COR-L47 (cell line): ENCODE measurements around the gene MTHFR.
"Not testable (repeated sequence)": the region's sequence is repeated elsewhere in the genome, so short reads cannot be mapped to it uniquely, and the experiment has no call there.

Experiments
- DNase-seq: peaks from one replicate; lab custom pipeline; 2025; lab: John Stamatoyannopoulos, UW

MTHFR gene

DNA sequence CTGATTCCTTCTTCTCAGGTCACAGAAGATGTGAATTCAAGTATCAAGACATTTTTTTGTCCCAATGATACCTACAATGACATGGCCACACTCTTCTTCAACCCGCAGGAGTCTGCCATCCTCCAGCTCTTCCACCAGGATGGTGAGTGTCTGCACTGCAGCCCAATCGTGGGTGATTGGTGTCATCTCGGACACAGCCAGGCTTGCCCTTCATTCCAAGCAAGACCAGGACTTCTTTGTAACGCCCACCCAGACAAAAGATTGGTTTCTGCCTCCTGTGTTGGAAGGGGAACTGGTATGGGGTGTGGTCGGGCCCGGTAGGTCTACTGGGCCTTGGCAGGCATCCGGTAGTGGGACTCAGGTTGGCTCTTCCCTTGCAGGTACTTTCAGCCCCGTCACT, 27.7 kb upstream of the MTHFR start:
- no peak for DNase-seq

DNA sequence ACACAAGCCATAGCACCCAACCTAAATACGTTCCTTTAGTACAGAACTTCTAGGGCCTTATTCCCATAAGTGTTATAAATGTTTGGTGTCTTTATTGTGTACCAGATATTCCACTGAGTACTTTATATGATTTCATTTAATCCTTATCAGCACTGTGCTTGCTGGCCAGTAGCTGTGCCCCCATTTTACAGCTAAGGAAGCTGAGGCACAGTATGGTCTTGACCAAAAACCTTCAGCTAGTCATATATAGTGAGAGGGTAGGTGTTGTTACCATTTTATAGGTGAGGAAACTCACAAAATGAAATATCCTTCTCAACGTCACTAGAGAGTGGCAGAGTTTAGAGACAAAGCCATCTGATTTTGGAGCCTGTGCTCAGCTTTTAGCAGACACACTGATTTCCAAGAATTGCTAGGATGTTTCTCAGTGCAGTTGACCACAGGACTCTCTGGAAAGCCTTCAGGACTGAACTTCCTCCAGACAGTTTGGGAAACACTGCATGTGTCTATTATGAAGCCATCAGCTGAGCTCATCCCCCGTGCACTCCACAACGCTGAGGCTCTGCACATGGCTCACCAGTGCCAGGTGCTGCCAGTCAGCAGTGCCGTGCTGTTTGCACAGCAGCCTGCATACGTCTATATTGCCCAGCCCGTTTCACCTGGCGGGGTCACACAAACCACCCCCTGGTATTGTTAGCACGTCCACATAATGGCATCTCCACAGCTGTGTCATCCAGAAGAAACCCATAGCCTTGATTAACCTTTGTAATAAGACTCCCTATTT, 26.4 kb upstream of the MTHFR start:
- DNase-seq, result peak; percentile 89

DNA sequence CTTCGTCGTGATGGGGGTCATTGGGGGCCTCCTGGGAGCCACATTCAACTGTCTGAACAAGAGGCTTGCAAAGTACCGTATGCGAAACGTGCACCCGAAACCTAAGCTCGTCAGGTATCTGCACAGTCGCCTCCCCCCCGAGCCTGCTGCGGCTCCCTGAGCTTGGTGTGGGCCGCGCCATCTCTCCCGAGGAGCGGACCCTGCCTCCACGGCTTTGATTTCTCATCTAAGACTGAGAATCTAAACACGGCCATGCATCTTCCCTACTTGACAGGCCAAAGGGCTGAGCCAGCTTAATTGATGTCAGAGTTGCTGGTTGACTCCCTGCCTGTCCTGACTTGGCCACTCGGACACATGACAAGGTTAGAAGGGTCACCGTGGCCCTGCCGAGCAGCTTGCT, 22.7 kb upstream of the MTHFR start:
- DNase-seq, result no peak

DNA sequence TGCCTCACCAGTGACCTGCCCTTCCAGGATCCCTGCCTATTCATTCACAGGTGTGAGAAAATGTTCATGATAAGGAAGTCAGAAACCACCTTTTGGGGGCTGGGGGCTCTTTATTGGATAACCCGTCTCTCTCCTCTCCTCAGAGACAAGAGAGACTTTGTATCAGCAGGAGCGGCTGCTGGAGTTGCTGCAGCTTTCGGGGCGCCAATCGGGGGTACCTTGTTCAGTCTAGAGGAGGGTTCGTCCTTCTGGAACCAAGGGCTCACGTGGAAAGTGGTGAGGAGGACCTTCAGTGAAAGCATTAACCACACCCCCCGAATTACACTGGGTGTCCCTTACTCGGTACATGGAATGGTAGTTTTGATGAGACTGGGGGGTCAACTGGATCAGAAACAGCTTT, 21.2 kb upstream of the MTHFR start:
- no peak for DNase-seq

DNA sequence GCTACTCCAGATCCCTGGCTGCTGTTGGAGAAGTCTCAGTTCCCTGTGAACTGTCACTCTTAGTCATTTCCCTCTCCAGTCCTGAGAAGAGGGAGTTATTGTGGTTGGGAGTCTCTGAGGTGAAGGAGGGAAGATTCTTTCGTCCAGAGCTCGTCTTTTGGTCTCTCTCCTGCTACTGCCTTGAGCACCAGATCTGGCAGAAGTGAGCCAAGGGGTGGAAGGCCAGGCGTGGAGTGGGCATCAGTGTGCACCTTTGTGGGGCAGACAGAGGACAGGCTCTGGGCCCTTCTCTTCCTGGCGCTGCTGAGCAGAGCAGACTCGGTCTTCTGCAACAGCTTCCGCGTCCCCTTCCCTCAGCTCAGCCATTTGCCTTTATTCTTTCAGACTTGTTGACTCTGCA, 19.4 kb upstream of the MTHFR start:
- DNase-seq, result no peak

DNA sequence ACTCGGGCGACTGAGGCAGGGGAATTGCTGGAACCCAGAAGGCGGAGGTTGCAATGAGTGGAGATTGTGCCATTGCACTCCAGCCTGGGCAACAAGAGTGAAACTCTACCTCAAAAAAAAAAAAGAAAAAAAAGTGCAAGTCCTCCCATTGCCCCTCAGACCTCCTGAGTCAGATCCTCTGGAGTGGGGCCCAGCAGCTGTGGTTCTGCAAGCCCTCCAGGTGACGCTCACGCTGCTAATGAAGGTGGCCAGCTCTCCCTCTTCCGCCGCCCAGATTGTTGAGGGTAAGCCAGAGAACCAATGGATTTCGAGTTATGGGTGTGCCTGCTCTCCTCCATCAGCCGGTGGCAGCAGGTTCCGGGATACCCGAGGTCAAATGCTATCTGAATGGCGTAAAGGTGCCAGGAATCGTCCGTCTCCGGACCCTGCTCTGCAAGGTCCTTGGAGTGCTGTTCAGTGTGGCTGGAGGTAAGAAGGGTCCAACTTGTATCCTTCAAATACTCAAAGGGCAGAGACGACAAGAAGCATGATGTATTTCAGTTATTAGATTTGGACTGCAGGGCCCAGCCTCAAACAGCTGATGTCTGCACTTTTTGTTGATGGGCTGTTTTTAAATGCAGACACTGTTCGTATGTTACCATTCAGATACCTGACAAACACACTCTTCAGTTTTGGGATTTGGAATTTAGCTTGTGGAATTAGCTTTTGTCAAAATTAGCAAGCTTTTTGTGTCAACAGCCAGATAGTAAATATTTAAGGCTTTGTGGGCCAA, 17.8 kb upstream of the MTHFR start:
- no peak for DNase-seq

DNA sequence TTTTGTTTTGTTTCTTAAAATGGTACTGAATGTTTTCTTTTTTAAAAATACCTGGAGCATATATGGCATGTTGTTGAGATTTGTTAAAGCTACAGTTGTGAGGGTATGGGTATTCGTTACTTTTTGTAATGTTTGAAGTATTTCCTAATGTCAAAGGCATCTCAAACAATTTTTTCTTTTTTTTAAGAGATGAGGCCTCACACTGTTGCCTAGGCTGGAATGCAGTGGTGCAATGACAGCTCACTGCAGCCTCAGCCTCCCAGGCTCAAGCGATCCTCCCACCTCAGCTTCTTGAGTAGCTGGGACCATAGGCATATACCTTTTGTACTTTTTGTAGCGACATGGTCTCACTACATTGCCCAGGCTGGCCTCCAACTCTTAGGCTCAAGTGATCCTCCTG, 16.3 kb upstream of the MTHFR start:
- no peak for DNase-seq

DNA sequence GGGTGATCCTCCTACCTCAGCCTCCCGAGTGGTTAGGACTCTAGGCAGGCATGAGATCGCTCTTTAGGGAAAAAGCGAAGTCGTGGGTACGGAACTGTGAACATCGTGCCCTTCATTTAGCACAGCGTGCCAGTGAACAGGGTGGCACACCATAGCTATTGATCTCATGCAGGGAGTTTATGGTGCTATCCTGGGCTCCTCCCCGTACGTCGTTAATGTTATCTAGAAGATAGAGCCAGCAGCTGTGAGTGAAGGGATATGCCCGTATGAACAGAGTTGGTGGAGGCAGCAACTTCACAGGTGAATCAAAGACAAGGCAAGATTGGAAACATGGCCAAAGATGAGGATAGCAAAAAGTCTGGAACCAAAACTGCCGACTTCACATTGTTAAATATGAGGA, 11.4 kb upstream of the MTHFR start:
- no peak for DNase-seq

DNA sequence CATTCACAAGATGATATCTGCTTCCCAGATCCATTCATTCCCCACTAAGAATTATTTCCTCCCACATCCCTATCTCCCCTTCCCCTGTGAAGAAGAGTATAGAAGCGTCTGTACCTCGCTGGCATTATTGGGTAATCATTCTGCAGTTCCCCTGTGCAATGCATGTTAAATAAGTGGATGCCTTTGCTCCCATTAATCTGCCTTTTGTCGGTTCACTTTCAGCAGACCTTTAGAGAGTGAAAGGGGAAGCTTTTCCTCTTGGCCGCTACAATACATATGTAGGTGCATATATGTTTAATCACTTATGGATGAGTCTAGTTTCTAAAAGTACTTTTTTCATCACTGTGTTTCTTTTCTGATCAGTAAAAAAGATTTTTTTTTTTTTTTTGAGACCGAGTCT, 7.3 kb upstream of the MTHFR start:
- DNase-seq, result no peak

DNA sequence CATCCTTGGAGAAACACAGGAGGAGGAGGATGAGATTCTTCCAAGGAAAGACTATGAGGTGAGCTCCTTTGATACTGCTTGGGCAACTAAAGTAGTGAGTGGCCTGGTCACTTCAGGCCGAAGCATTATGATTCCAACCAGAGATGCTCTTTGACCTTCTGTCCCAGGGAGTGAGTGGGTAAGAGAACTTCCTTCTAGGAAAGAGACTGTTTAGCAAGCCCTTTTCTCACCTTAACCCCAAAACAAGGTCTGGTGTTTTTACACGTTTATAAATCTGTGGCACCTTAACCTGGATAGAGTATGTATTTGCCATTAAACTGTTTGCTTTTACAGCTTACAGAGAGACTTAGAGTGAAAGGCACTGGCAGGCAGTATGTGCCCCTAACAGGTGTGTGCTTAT, 1.4 kb upstream of the MTHFR start:
- no peak for DNase-seq

DNA sequence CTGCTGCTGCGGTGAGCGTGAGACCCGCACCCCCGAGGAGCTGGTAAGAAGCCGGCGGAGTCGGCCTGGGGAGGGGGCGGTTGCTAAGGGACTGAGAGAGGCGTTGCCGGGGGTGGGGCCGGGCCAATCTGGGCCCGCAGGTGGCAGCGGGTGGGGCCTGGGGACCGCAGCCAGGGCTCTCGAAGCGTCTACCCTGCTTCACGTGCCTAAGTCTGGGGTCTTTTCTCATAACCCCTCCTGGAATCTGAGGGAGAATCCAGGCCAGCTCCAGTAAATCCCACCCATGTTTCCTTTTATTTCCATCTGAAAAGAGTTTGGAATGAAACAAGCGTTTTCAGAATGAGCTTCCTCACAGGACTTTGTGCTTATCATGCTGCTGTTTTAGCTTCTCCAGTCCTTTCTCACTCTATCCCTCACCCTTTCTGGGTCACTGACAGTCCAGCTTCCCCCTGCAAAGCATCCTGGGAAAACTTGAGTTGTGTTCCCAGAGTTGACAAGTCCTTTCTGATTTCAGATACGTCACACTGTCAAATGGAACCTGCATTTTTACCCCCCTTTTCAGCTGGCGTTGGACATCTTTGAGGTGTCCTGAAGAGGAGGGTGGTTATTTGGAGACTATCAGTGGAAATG, 658 bp upstream of the MTHFR start:
- peak; percentile 72 for DNase-seq

DNA sequence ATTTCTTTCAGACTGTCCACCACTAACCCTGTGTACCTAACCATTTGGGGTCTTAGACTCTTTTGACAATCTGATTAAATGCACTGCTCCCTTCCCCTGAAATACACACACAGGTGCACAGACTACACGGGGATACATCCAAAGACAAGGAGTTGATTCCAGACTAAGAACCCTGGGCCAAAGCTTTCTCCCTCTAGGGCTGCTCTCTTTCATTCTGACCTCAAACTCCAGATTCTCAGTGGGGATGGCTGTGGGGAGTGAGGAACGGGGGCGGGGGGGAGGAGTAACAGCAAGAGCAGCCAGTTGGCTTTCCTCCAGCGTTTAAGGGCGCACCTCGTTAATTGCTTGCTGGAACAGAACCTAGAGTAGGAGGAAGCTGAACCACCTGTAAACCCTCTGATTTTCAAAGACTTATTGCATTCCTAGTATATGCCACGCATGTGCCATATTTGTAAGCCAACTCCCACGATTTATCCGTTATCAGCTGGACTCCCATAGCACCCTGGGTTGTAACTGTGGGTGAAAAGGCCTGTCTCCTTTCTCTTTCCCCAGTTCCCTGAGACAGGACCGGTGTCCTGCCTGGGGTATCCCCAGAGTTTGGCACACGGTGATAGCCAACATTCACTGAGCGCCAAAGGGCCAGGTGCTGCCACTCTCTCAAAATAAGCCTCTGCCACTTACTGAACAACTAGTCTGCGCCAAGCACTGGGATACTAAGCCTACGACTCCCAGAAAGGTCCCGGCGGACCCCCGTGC, 920 bp downstream of the MTHFR start:
- DNase-seq, result peak; percentile 85

DNA sequence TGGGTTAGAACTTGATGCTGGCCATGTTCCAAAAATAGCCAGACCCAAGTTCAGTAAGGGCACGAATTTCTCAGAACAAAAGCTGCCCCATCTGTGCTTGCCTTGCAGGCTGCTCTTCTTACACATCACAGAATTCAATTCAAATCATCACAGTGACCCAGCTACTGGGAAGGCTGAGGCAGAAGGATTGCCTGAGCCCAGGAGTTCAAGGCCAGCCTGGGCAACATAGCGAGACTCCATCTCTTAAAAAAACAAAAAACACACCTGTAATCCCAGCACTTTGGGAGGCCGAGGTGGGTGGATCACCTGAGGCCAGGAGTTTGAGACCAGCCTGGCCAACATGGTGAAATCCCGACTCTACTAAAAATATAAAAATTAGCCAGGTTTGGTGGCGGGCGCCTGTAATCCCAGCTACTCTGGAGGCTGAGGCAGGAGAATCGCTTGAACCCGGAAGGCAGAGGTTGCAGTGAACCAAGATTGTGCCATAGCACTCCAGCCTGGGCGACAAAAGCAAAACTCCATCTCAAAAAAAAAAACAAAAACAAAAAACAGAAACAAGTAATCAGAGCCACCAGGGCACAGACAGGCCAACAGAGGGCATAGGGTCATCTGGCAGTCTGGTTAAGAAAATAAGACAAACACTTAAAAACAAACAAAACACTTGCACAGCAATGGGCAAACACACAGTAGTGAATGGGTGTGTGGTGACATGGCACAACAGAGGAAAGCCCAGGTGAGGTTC, 1.7 kb downstream of the MTHFR start:
- not testable (repeated sequence) for DNase-seq

DNA sequence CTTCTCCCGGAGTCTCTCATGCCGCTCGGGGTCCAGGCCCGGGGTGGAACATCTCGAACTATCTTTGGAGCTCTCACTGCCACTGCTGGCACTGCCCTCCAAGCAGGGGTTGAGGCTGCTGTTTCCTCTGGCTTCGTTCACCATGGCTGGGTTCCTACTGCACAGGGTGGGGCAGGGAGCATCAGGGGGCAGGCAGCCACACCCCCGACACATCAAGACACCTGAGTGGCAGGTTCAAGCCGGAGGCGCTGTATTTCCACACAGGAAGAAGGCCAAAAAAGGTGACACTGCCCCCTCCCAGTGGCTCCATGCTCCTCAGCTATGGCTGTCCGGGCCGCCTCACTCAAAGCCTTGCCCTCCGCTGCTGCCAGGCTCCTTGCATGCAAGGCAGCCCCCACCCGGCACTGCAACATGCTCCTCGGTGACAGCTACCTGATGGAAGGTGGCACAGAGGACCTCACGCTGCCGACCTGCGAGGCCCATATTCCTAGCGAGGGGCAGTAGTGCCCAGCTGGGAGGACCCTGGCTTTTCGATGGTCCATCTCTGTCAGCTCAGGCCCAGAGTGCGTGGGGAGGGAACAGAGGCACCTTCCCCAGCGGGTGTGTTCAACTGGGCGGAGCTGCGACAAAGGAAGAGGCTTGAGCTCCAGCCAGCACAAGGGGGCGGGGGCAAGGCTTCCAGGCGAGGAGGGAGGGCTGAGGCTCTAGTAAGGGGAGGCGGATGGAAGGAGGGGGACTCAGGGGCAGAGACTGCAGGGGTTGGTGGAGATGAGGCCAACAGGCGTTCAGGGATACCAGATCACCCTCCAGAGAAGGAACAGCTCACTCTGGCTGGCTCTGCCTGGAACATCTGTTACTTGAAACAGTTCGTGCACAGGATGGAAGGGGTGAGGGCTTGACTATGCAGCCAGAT, 2.5 kb downstream of the MTHFR start:
- peak; percentile 90 for DNase-seq

DNA sequence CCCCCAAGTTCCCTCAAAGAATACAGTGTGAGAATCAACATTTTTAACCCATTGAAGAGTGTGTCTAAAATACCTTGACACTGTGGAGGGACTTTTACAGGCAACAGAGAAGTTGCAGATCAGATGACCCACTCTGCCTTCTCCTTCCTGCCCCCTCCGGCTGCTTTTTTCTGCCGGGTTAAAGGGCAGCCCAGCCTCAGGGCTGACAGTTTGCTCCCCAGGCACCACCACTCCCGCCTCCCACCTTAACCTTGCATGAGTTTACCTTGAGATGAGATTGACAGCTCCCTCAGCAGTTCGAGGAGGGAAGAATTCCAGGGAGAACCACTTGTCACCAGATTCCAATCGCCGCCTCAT, 3.2 kb downstream of the MTHFR start:
- no peak for DNase-seq

DNA sequence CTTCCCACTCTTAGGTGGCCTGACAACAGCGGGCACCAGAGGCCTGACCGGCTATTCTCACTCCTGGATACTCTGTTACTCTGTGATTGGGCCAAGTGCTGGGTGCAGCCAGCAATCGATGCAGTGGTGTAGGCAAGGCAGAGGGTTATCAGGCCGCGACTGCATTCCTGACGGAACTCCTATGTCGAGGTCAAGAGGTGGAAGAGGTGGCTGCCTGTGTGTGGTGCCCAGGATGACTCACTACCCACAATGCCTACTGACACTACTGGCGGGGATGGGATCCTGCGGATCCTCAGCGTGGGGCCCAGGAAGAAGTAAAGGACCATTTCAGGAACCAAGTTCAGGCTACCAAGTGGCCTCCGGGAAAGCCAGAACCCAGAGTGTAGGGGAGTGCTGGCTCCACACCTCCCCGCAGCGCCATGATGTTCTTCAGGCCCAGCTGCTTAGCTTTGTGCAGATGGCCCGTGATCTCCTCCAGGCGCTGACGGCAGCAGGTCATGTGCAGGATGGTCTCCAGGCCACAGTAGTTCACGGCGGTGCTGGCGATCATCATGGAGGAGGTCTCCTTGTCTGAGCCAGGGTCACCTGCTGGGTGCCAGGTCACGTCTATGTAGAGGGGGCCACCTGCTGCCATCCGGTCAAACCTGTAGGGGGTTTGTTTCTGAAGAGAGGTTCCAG, 4.9 kb downstream of the MTHFR start:
- no peak for DNase-seq

DNA sequence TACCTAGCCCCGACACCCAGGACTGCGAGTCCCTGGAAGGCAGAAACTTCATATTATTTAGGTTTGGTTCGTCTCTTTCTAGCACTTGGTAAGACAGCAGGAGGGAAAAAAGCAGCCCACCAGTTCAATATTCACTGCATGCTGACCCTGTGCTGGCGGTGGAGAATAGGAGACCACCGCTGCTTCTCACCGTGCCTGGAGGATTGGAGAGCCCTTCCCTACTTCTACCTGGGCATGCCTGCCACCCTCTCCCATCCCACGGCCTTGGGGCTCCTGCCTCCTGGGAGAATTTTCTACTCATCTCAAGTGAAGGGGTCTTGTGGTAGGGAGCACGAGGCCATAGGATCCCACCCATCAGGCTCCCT, 5.4 kb downstream of the MTHFR start:
- no peak for DNase-seq

DNA sequence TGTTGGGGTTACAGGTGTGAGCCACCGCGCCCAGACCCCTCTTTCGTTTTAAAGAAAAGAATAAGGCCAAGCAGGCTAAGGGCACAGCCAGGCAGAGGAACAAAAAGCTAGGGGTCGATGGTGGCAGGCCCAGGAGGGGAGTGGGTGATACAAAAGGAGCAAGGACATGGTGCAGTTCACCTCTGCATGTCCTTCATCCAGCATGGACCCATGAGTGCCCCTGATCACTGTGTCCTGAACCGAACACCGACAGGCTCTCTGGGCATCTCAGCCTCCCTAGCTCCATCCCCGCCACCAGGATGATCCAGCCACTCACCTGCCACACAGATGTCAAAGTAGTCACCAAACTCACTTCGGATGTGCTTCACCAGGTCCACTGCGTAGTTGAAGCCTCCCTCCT, 5.9 kb downstream of the MTHFR start:
- DNase-seq, result no peak

DNA sequence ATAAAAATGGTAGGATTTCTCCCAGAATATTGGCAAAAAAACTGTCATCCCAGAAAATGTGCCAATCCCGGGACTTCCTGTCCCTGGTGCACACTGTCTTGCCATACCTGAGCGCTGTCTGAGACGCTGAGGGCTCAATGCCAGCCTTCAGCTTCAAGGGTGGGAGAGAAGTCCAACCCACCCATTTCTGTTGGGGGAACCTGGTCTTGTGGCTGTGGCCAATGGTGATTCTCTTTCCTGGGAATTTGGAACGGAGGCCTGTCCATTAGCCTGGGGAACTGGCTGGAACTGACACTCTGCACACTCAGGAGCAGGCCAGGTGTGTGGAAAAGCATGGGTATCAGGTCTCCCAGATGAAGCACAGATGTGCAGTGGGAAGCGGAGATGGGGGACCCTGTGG, 6.7 kb downstream of the MTHFR start:
- DNase-seq, result no peak

DNA sequence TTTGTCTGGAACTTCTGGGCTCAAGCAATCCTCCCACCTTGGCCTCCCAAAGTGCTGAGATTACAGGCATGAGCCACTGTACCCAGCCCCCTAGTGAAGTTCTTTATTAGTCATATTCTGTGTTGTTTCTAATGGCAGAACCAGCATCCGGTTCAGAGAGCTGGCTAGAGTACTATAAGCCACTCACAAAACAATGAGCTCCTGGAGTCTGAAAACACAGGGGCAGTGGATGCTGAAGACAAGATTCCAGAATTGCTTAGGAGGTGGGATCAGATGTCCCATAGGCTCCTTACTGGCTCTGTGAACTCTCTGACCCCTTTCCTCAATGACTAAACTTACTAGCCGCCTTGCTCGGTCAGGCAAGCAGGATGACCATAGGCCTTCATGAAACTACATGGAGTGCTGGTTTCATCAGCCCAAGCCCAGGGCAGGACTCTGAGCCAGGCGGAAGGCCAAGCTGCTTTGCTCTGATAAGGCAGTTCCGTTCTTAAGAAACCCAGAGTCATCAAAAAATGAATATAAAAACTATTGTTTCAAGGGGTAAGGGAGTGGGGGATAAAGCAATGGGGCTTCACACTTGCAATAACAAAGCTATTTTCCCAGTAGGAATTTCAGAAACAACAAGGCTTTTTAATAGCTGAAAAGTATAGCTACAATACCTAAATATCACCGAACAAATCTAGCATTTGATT, 8.1 kb downstream of the MTHFR start:
- no peak for DNase-seq
